ENCODE data around the gene EFCAB7.

The EFCAB7 gene

DNA sequence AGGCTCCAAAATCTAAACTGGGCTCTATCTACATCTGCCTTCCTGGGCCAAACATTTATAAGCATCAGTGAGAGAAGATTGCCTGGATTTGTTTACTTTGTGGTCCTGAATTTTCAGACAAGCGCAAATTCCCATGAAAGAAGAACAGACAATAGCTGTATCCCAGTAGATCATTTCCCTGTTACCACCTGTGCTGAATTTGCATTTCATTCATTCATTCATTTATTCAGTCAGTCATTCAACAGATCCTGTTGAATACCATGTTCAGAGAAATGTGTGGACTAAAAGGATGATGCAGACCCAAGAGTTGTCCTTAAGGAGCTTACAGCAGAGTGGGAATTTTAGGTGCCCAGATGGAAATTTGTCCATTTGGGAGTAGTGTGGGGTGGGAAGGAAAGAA lies 72.1 kb downstream of the EFCAB7 start:
- DNase-seq = no peak
- in situ Hi-C loops (cut with HindIII; ENCODE audit: low pct_ligation_motif_present, low pct_unique_long_range_greater_than_20kb, low sequenced_read_pairs) = no loop called here

GRCh38 chr1:63599799-63600198 lies 76.5 kb downstream of the EFCAB7 start:
- in situ Hi-C loops (cut with HindIII; ENCODE audit: low pct_ligation_motif_present, low pct_unique_long_range_greater_than_20kb, low sequenced_read_pairs) = no loop called here
- no peak for DNase-seq

DNA sequence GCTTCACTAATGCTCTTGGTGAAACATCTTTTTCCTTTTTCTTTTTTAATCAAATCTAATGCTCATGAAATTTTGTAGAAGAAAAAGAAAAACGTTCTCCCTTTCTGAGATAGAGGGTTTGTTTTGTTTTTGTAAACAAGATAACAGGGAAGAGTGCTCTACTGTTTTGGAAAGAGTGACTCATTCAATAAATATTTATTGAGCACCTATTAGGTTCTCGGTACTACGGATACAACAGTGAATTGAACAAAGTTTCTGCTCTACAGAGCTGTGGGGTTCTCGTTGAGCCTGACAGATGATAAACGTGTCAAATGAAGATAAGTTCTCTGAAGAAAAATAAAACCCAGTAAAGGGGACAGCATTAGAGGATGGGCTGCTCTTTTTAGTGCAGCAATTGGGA lies 76.9 kb downstream of the EFCAB7 start:
- no peak for DNase-seq
- in situ Hi-C loops (cut with HindIII; ENCODE audit: low pct_ligation_motif_present, low pct_unique_long_range_greater_than_20kb, low sequenced_read_pairs) = no loop called here

DNA sequence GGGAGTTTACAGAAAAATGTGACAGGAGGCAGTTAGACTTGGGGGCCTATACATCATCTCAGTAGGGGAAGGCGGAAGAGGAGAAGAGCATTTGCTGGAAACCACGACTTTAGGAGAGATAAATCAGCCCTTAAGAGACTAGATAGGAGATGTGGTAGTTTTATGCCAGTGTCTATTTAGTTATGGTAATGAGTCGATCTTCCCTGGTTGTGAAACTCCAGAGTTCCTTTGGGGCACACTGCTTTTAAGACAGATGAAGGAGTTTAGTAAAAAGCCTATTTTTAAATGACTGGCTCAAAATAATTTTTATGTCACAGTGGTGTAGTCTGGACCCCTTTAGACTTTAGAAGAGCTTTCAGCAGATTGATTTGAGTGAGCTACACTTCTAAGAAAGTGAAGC lies 77.7 kb downstream of the EFCAB7 start:
- in situ Hi-C loops (cut with HindIII; ENCODE audit: low pct_ligation_motif_present, low pct_unique_long_range_greater_than_20kb, low sequenced_read_pairs) = no loop called here
- DNase-seq = no peak

DNA sequence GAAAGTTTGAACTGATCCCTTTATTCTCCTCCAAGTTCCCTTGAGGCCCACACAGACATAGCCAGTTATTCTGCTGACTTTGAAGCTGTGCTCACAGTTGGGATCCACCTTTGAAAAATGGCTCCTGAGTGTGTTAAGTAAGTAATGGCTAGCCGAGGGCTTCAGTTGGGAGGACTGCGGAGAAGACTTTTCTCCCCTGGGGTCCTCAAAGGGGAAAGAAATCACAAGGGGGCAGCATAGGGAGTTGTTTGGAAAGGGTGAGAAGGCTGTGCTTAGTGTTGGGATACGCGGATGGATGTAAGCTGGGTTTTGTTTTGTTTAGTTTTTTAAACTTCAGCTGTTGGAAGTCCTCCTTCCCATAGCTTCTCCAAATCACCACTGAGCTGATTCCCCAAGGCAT lies 78.1 kb downstream of the EFCAB7 start:
- DNase-seq = no peak
- in situ Hi-C loops (cut with HindIII; ENCODE audit: low pct_ligation_motif_present, low pct_unique_long_range_greater_than_20kb, low sequenced_read_pairs) = no loop called here

DNA sequence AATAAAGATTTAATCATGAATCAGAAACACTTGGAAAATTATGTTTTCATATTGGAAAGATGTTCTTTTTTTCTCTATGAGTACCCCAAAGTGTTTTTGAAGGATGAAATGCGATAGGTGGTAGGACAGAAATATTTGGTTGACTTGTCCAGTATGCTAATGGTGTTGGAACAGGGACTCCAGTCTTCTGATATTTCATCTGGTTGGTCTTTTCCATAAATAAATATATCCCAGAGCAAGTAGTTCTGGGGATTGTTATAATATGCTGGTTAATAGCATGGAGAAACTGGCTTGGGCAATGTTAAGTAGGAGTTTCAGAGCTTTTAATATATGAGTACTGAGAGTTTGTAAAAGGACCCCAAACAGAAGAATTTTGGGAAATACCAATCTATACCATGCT lies 78.6 kb downstream of the EFCAB7 start:
- in situ Hi-C loops (cut with HindIII; ENCODE audit: low pct_ligation_motif_present, low pct_unique_long_range_greater_than_20kb, low sequenced_read_pairs) = no loop called here
- no peak for DNase-seq

GRCh38 chr1:63602629-63603028 lies 79.3 kb downstream of the EFCAB7 start:
- in situ Hi-C loops (cut with HindIII; ENCODE audit: low pct_ligation_motif_present, low pct_unique_long_range_greater_than_20kb, low sequenced_read_pairs) = no loop called here
- no peak for DNase-seq

DNA sequence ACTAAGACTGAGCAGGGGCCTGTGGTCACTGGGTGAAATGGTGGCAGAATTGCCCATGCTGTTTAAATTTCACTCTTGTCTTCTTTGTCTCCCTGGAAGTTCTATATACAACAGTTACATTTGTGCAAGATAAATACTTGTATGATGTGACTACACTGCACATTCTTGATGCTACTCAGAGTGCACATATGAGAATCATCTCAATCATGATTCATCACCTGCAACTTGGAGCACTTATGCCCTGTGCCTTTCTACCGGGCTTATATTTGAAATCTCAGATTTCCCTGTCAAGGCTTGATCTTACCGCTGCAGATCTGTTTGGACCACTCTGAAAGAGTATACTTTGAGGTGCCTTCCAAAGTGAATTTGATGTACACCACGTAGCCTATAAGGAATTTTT lies 80.5 kb downstream of the EFCAB7 start:
- in situ Hi-C loops (cut with HindIII; ENCODE audit: low pct_ligation_motif_present, low pct_unique_long_range_greater_than_20kb, low sequenced_read_pairs) = no loop called here
- DNase-seq = no peak

DNA sequence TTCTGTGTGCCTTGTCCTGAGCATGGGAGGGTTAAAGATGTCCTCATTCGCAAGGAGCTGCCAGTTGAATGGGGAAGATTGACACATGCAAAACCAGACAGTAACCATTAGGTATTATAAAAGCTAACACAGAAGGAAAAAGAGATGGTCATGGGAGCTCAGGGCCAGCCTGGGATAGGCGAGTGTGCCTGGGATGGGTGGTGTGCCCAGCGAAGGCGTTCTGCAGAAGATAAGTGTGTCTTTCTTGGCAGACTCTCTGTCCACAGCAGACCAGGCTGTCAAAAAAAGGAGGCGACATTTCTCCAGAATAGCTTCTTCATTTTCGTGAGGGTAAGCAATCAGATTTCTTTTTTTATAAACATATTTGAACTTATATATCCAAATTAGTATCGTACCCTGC lies 84.0 kb downstream of the EFCAB7 start:
- DNase-seq = no peak
- in situ Hi-C loops (cut with HindIII; ENCODE audit: low pct_ligation_motif_present, low pct_unique_long_range_greater_than_20kb, low sequenced_read_pairs) = no loop called here

- no peak for DNase-seq
- in situ Hi-C loops (cut with HindIII; ENCODE audit: low pct_ligation_motif_present, low pct_unique_long_range_greater_than_20kb, low sequenced_read_pairs) = no loop called here
Measured at GRCh38 chr1:63611231-63611630, 87.9 kb downstream of the EFCAB7 start.

GRCh38 chr1:63612564-63612963 lies 89.2 kb downstream of the EFCAB7 start:
- DNase-seq = no peak
- in situ Hi-C loops (cut with HindIII; ENCODE audit: low pct_ligation_motif_present, low pct_unique_long_range_greater_than_20kb, low sequenced_read_pairs) = no loop called here

DNA sequence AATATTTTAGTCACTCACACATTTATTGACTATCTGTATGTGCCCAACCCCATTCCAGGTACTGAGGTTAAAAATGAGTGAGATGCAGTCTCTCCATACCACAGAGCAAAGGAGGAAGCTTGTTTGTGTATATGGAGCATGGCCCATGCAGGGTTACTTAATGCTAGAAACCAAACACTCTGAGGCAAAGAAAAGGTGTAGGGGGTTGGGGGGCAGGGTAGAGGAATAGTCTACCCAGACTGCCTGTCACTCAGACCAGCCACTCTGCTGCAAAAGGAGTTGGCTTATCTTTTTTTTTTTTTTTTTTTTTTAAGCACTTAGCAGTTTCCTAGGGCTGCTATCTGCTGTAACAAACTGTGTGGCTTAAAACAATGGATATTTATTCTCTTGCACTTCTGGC lies 89.6 kb downstream of the EFCAB7 start:
- DNase-seq = no peak
- in situ Hi-C loops (cut with HindIII; ENCODE audit: low pct_ligation_motif_present, low pct_unique_long_range_greater_than_20kb, low sequenced_read_pairs) = no loop called here

DNA sequence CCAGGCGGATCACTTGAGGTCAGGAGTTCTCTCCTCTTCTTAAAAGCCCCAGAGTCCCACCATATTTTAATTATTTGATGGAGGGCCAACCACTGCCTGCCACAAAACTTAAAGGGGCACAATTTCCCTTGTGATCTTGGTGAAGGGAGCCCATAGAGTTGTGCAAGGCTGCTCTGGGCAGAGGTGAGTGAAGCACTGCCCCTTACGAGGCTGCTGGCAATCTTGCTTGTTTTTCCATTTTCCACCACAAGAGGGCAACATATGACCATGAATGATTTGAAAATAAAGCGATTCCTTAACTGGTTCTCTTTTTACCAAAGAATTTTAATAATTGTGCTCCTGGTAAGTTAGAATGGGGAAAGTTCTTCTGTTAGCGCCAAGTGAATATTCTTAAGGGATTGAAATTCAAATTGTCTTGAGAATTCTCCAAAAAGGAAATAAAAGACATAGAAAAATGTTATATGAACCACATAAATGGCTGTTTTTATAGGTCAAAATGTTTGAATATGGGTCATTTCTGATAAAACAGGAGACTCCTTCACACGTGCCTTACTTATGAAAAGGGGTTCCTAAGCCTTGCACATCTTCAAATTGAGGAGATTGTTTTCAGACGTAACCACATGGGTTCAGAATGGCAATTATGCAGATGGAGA lies 92.6 kb downstream of the EFCAB7 start:
- DNase-seq = peak; percentile 74
- in situ Hi-C loops (cut with HindIII; ENCODE audit: low pct_ligation_motif_present, low pct_unique_long_range_greater_than_20kb, low sequenced_read_pairs) = no loop called here

DNA sequence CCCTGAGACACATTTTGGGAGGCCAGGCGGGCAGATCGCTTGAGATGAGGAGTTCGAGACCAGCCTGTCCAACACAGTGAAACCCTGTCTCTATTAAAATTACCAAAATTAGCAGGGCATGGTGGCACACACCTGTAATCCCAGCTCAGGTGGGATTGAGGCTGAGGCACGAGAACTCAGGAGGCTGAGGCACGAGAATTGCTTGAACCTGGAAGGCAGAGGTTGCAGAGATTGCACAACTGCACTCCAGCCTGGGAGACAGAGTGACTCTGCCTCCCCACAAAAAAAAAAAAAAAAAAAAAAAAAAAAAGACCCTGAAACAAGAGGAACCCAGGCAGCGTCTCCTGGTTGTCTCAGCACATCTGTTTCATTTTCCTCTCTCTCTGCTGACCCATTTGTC lies 94.1 kb downstream of the EFCAB7 start:
- DNase-seq = no peak
- in situ Hi-C loops (cut with HindIII; ENCODE audit: low pct_ligation_motif_present, low pct_unique_long_range_greater_than_20kb, low sequenced_read_pairs) = no loop called here

GRCh38 chr1:63618011-63618410 lies 94.7 kb downstream of the EFCAB7 start:
- no peak for DNase-seq
- in situ Hi-C loops (cut with HindIII; ENCODE audit: low pct_ligation_motif_present, low pct_unique_long_range_greater_than_20kb, low sequenced_read_pairs) = no loop called here

DNA sequence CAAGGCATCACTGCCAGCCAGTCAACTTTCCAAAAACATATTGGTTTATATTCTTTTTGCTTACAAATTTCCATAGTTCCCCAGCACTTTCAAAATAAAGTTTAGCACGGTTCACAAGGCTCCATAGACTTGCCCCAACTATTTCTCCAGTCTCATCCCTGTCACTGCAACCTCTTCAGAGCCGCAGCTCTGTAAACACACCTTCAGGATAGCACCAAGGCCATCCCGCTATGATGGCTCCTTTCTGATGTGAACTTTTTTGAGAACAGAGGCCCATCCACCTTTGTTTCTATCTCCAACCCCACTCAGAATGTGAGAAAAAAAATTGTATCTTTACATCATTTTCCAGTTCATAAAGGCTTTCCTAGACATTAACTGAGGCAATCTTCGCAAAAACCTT lies 96.2 kb downstream of the EFCAB7 start:
- in situ Hi-C loops (cut with HindIII; ENCODE audit: low pct_ligation_motif_present, low pct_unique_long_range_greater_than_20kb, low sequenced_read_pairs) = no loop called here

DNA sequence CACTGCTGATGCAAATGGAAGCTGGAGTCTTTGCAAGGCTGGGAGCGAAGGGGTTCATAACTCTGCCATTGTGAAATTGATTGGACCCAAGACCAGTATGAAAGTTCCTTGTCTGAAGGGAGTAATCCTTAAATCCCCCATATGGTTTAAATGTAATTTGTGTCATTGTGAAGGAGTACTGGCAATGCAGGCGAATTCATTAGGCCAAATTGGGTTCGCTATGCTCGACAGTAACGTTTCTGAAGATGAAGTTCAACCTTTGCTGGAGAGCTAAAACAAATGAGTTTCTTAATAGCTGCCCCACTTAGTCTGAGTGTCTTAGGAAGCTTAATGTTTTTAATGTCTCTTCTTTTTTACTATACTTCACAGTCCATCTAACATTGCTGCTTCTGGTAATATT lies 97.3 kb downstream of the EFCAB7 start:
- DNase-seq = no peak
- in situ Hi-C loops (cut with HindIII; ENCODE audit: low pct_ligation_motif_present, low pct_unique_long_range_greater_than_20kb, low sequenced_read_pairs) = no loop called here

More for the DNA sequence above, 96.2 kb downstream of the EFCAB7 start:
- DNase-seq = no peak

DNA sequence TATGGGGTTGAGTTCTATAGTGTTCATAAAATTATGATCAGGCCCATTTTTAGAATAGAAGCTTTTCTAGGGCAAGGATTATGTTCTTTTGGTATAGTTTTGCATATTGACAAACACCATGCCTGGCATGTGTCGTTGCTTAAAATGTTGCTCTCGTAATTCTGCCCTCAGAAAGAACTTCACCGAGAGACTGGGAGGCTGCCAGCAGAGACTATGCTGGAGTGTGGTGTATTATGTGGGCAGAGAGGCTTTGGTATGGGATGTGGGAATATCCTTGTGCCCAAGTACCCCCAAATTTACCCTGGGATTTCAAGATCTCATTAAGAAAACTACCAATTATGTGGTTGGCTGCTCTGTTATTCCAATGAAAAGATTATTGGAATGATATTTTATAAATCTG lies 97.8 kb downstream of the EFCAB7 start:
- no peak for DNase-seq
- in situ Hi-C loops (cut with HindIII; ENCODE audit: low pct_ligation_motif_present, low pct_unique_long_range_greater_than_20kb, low sequenced_read_pairs) = no loop called here

GRCh38 chr1:63621698-63622097 lies 98.4 kb downstream of the EFCAB7 start:
- in situ Hi-C loops (cut with HindIII; ENCODE audit: low pct_ligation_motif_present, low pct_unique_long_range_greater_than_20kb, low sequenced_read_pairs) = no loop called here

More at GRCh38 chr1:63621698-63622097, 98.4 kb downstream of the EFCAB7 start:
- no peak for DNase-seq
